Endodermal cell (in vitro differentiated cells): Measurements from ENCODE around the gene GLIS1. TPM values are rescaled to one million over a fixed set of nuclear protein-coding genes. Genes with fewer than 3 reads are reported as not detected.

Experiments
- DNase-seq: peaks from one replicate; pipeline ENCODE4 v3.0.0-alpha.2; 2017
- H3K27ac ChIP-seq: 2 replicates; pipeline ENCODE4 v1.5.1; 2013; ENCODE audit warnings: mild to moderate bottlenecking, low read depth, low read length, moderate library complexity
- H3K27me3 ChIP-seq: 2 replicates; pipeline ENCODE4 v1.6.1; 2013; ENCODE audit warnings: mild to moderate bottlenecking, low read length, moderate library complexity; ENCODE audit not compliant: insufficient read depth, control insufficient read depth, poor library complexity, severe bottlenecking
- H3K36me3 ChIP-seq: 2 replicates; pipeline ENCODE4 v1.7.0; 2013; ENCODE audit warnings: mild to moderate bottlenecking, low read length, moderate library complexity; ENCODE audit not compliant: control insufficient read depth, insufficient read depth
- H3K4me1 ChIP-seq: one replicate; pipeline ENCODE4 v1.7.0; 2013; ENCODE audit warnings: low read length; ENCODE audit not compliant: control insufficient read depth, insufficient read depth
- H3K4me3 ChIP-seq: 2 replicates; pipeline ENCODE4 v1.5.1; 2013; ENCODE audit warnings: mild to moderate bottlenecking, low read length, moderate library complexity
- H3K9ac ChIP-seq: 2 replicates; pipeline ENCODE4 v1.6.1; 2013; ENCODE audit warnings: mild to moderate bottlenecking, low read length, moderate library complexity; ENCODE audit not compliant: poor library complexity, severe bottlenecking; ENCODE audit errors: extremely low read depth
- H3K9me3 ChIP-seq: 2 replicates; pipeline ENCODE4 v1.6.1; 2013; ENCODE audit warnings: mild to moderate bottlenecking, low read length, moderate library complexity; ENCODE audit not compliant: control insufficient read depth
- H3K27ac Mint-ChIP-seq: 2 replicates; pipeline ENCODE4 v1.8.0; 2020; ENCODE audit warnings: mixed read lengths
- H3K27me3 Mint-ChIP-seq: 2 replicates; pipeline ENCODE4 v1.8.0; 2021; ENCODE audit warnings: mild to moderate bottlenecking, mixed read lengths; ENCODE audit not compliant: insufficient read depth
- H3K36me3 Mint-ChIP-seq: 2 replicates; pipeline ENCODE4 v1.8.0; 2020; ENCODE audit warnings: low read depth, mixed read lengths
- H3K4me1 Mint-ChIP-seq: 2 replicates; pipeline ENCODE4 v1.8.0; 2020; ENCODE audit warnings: mixed read lengths
- H3K4me3 Mint-ChIP-seq: 2 replicates; pipeline ENCODE4 v1.8.0; 2020; ENCODE audit warnings: mild to moderate bottlenecking, moderate library complexity, mixed read lengths
- H3K9me3 Mint-ChIP-seq: 2 replicates; pipeline ENCODE4 v1.8.0; 2020; ENCODE audit warnings: mild to moderate bottlenecking, mixed read lengths
- WGBS, 2 experiments: methylation state at CpG; one replicate each; pipeline versions ENCODE4 v1.1.5 to v1.1.7; 2013; ENCODE audit warnings: missing lambda C conversion rate in 2 of 2, mixed read lengths in 1 of 2; ENCODE audit not compliant: insufficient coverage in 1 of 2, insufficient read length in 1 of 2; 5-methylcytosine and 5-hydroxymethylcytosine counted together
- total RNA-seq, 2 donors: library from RNA; stranded (reverse); fragmentation: NEBNext Ultra II Directional in 1 of 2; extraction: Animal tissue kit (Norgen Biotek cat#: 25700) in 1 of 2; gene quantifications; 2 replicates in 1 of 2; 3 replicates in 1 of 2; pipeline ENCODE4 v1.2.1, GENCODE V29; 2021
- TF ChIP-seq, protein P1 (sequence below): fragments of 200-600 bp; sonication (generic); conservative IDR thresholded peaks from 2 replicates; pipeline ENCODE4 v1.5.0; 2021; ENCODE audit warnings: antibody characterized with exemption, mild to moderate bottlenecking

Gene GLIS1
- total RNA-seq, 2 donors from 2014 or later: 2.1 to 3.9 TPM

DNA sequence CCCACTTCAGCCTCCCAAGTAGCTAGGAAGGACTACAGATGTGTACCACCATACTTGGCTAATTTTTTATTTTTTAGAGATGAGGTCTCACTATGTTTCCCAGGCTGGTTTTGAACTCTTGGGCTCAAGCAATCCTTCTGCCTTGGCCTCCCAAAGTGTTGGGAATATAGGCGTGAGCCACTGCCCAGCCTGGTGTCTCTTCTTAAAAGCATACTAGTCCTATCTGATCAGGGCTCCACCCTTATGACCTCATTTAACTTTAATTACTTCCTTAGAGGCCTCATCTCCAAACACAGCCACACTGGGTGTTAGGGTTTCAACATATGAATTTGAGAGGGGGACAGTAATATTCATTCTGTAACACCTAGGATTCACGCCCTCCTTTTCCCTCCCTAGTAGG lies 130.9 kb downstream of the GLIS1 start:
- DNase-seq: no peak
- no peaks in the 10 kb centered on the region for H3K27me3 ChIP-seq
- WGBS, 2 experiments: 97 to 100% methylated on average over 1 of the region's 2 CpGs
- no peaks in the 10 kb centered on the region for H3K36me3 ChIP-seq
- H3K4me1 ChIP-seq: no peaks in the 10 kb centered on the region
- H3K4me3 ChIP-seq: no peak overlapping the region
- Mint-ChIP-seq H3K4me1 (peaks cover 5% of the 10 kb centered on the region), H3K36me3 (peaks cover 7% of the 10 kb centered on the region), H3K27ac (no peak overlapping the region), H3K27me3 (peaks cover 4% of the 10 kb centered on the region), H3K9me3 (peaks cover 28% of the 10 kb centered on the region), H3K4me3 (no peak overlapping the region)
- no peak overlapping the region for H3K9ac ChIP-seq
- TF ChIP-seq, protein P1, sequence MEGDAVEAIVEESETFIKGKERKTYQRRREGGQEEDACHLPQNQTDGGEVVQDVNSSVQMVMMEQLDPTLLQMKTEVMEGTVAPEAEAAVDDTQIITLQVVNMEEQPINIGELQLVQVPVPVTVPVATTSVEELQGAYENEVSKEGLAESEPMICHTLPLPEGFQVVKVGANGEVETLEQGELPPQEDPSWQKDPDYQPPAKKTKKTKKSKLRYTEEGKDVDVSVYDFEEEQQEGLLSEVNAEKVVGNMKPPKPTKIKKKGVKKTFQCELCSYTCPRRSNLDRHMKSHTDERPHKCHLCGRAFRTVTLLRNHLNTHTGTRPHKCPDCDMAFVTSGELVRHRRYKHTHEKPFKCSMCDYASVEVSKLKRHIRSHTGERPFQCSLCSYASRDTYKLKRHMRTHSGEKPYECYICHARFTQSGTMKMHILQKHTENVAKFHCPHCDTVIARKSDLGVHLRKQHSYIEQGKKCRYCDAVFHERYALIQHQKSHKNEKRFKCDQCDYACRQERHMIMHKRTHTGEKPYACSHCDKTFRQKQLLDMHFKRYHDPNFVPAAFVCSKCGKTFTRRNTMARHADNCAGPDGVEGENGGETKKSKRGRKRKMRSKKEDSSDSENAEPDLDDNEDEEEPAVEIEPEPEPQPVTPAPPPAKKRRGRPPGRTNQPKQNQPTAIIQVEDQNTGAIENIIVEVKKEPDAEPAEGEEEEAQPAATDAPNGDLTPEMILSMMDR: no peak
- H3K9me3 ChIP-seq: peaks cover 18% of the 10 kb centered on the region
- no peak overlapping the region for H3K27ac ChIP-seq

DNA sequence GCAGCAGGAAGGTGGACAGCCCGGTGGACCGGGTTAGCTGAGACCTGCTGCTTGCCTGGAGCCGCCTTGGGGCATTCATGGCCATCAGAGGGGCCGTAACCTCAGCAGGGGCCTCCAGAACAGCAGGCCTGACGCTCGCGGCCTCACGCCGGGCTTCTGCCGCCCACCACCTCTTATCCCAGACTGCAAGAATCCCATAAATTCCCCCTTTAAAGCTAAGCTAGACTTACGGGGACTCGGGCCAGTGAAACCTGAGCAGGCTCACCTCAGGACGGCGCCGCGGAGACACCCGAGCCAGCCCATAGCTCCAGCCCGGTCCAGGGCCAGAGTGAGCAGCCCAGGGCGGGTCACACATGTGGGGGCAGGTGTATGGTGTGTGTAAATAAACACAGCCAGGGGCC lies 132.3 kb downstream of the GLIS1 start:
- no peaks in the 10 kb centered on the region for H3K27me3 ChIP-seq
- Mint-ChIP-seq H3K4me1 (peaks cover 5% of the 10 kb centered on the region), H3K4me3 (no peak overlapping the region), H3K27ac (peak overlapping the region; percentile 52), H3K36me3 (peaks cover 4% of the 10 kb centered on the region), H3K9me3 (peaks cover 20% of the 10 kb centered on the region), H3K27me3 (peaks cover 3% of the 10 kb centered on the region)
- no peak overlapping the region for H3K9ac ChIP-seq
- WGBS, 2 experiments: 61 to 79% methylated on average over 2 to 19 of the region's 19 CpGs
- H3K36me3 ChIP-seq: no peaks in the 10 kb centered on the region
- TF ChIP-seq, protein P1: no peak
- no peak overlapping the region for H3K27ac ChIP-seq
- no peak overlapping the region for H3K4me3 ChIP-seq
- peak; percentile 72 for DNase-seq
- H3K4me1 ChIP-seq: no peaks in the 10 kb centered on the region
- peaks cover 18% of the 10 kb centered on the region for H3K9me3 ChIP-seq

DNA sequence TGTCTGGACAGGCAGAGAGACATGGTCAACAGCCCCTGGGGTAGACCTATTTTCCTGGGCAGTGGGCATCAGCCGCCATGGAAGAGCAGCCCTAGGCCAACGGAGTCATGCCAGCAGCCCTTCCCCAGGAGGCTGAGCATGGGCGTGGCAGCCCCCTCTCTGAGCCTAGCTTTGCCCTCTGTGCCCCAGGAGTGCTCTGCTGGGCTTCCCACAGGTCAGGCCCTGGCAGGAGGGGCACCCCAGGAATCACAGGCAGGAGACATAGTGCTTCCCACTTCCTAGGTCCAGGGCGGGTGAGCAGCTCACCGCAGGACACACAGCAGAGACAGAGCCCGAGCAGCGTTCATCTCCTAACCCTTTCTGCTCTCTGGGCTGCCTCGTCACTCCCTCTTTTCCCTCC lies 132.8 kb downstream of the GLIS1 start:
- peaks cover 13% of the 10 kb centered on the region for H3K9me3 ChIP-seq
- peaks cover 2% of the 10 kb centered on the region for H3K36me3 Mint-ChIP-seq
- no peak overlapping the region for H3K9ac ChIP-seq
- H3K27ac Mint-ChIP-seq: peak overlapping the region; percentile 52
- H3K4me3 Mint-ChIP-seq: no peak overlapping the region
- H3K4me1 Mint-ChIP-seq: peaks cover 5% of the 10 kb centered on the region
- H3K9me3 Mint-ChIP-seq: peaks cover 16% of the 10 kb centered on the region
- WGBS, 2 experiments: 82 to 96% methylated on average over 5 to 8 of the region's 8 CpGs
- no peaks in the 10 kb centered on the region for H3K27me3 ChIP-seq
- TF ChIP-seq, protein P1: no peak
- no peaks in the 10 kb centered on the region for H3K4me1 ChIP-seq
- H3K27me3 Mint-ChIP-seq: peaks cover 4% of the 10 kb centered on the region
- no peak overlapping the region for H3K27ac ChIP-seq
- H3K36me3 ChIP-seq: no peaks in the 10 kb centered on the region
- no peak for DNase-seq
- H3K4me3 ChIP-seq: no peak overlapping the region
